CD4-positive, alpha-beta T cell treated with Interleukin-1 beta for 1 hour (primary cell): ENCODE data around the gene BRD3.
A peak's percentile ranks its signal among the peaks of the same experiment; 100 is the strongest.

Experiments used
- DNase-seq, 2 donors: peaks; one replicate each; pipeline ENCODE4 v3.0.0-alpha.2; 2020 to 2022

BRD3 gene

GRCh38 chr9:134066526-134066912 is 1.3 kb downstream of the BRD3 start:
- no peak for DNase-seq

GRCh38 chr9:134065612-134066419 is 2.0 kb downstream of the BRD3 start:
- DNase-seq = peak; percentile 58 to 60

- no peak for DNase-seq
These were observed 3.1 kb downstream of the BRD3 start for GRCh38 chr9:134064711-134065110.

GRCh38 chr9:134063571-134064450 is 4.0 kb downstream of the BRD3 start:
- DNase-seq = no peak

GRCh38 chr9:134063088-134063570 is 4.7 kb downstream of the BRD3 start:
- no peak for DNase-seq

GRCh38 chr9:134062461-134063087 is 5.3 kb downstream of the BRD3 start:
- no peak for DNase-seq

GRCh38 chr9:134061688-134062371 is 6.0 kb downstream of the BRD3 start:
- no peak for DNase-seq

GRCh38 chr9:134061019-134061687 is 6.7 kb downstream of the BRD3 start:
- DNase-seq = no peak

GRCh38 chr9:134060546-134060945 is 7.3 kb downstream of the BRD3 start:
- no peak for DNase-seq

GRCh38 chr9:134059661-134060395 is 8.0 kb downstream of the BRD3 start:
- peak; percentile 13 to 76 for DNase-seq

- DNase-seq = no peak
These were observed 8.6 kb downstream of the BRD3 start for GRCh38 chr9:134059188-134059641.

- no peak for DNase-seq
These were observed 9.1 kb downstream of the BRD3 start for GRCh38 chr9:134058716-134059115.

GRCh38 chr9:134057751-134058701 is 9.8 kb downstream of the BRD3 start:
- no peak for DNase-seq

- no peak for DNase-seq
These were observed 10.5 kb downstream of the BRD3 start for GRCh38 chr9:134057307-134057657.

- DNase-seq = no peak
These were observed 11.1 kb downstream of the BRD3 start for GRCh38 chr9:134056483-134057306.

GRCh38 chr9:134055981-134056461 is 11.8 kb downstream of the BRD3 start:
- no peak for DNase-seq

- DNase-seq = no peak
These were observed 12.7 kb downstream of the BRD3 start for GRCh38 chr9:134054891-134055811.
